GM12878 (cell line): Measurements from ENCODE around the gene GPR61. TPM values are rescaled to one million over a fixed set of nuclear protein-coding genes. Genes with fewer than 3 reads are reported as not detected.

Experiments
- BCL11A ChIP-seq: IDR thresholded peaks from 2 replicates; pipeline ENCODE4 v1.6.1; 2011; ENCODE audit warnings: low read depth, low read length
- CBFB ChIP-seq: IDR thresholded peaks from 2 replicates; pipeline ENCODE4 v1.6.1; 2016; ENCODE audit warnings: antibody characterized with exemption, low read depth
- CHD1 ChIP-seq: IDR thresholded peaks from 2 replicates; pipeline ENCODE4 v1.6.1; 2012; ENCODE audit warnings: low read depth, low read length, improper control_type of control experiment
- CREM ChIP-seq: IDR thresholded peaks from 2 replicates; pipeline ENCODE4 v1.6.1; 2014; ENCODE audit warnings: antibody characterized with exemption, low read depth
- CTCF ChIP-seq, 3 experiments: IDR thresholded peaks in 2 of 3; conservative IDR thresholded peaks in 1 of 3; 2 replicates each; pipeline ENCODE4 v1.5.1; 2011; ENCODE audit warnings: low read depth in 3 of 3, low read length in 3 of 3, mild to moderate bottlenecking in 3 of 3, control low read depth in 2 of 3, moderate library complexity in 2 of 3, inconsistent platforms in 1 of 3, mixed read lengths in 1 of 3; ENCODE audit not compliant: control insufficient read depth in 2 of 3, insufficient read depth in 1 of 3; ENCODE audit errors: extremely low read depth in 1 of 3
- DPF2 ChIP-seq: fragments of 450-650 bp; IDR thresholded peaks from 2 replicates; pipeline ENCODE4 v1.6.1; 2017; ENCODE audit warnings: mild to moderate bottlenecking
- E2F4 ChIP-seq: IDR thresholded peaks from 2 replicates; pipeline ENCODE4 v1.6.1; 2012; ENCODE audit warnings: low read depth, low read length, improper control_type of control experiment
- FOXM1 ChIP-seq: IDR thresholded peaks from 2 replicates; pipeline ENCODE4 v1.6.1; 2012; ENCODE audit warnings: low read depth, mild to moderate bottlenecking, inconsistent platforms, low read length, moderate library complexity
- GABPA ChIP-seq: IDR thresholded peaks from 2 replicates; pipeline ENCODE4 v1.6.1; 2014; ENCODE audit warnings: antibody characterized with exemption, low read depth, mild to moderate bottlenecking, inconsistent platforms
- JUNB ChIP-seq: IDR thresholded peaks from 2 replicates; pipeline ENCODE4 v1.6.1; 2016; ENCODE audit warnings: antibody characterized with exemption, mild to moderate bottlenecking
- LARP7 ChIP-seq: fragments of 450-650 bp; IDR thresholded peaks from 2 replicates; pipeline ENCODE4 v1.6.1; 2017; ENCODE audit warnings: mild to moderate bottlenecking
- MEF2A ChIP-seq: IDR thresholded peaks from 2 replicates; pipeline ENCODE4 v1.6.1; 2011; ENCODE audit warnings: low read depth, mild to moderate bottlenecking, low read length, moderate library complexity; ENCODE audit not compliant: insufficient read depth
- NRF1 ChIP-seq: conservative IDR thresholded peaks from 2 replicates; pipeline ENCODE4 v1.6.1; 2011; ENCODE audit warnings: mild to moderate bottlenecking, low read depth, low read length, improper control_type of control experiment
- PBX3 ChIP-seq: IDR thresholded peaks from 2 replicates; pipeline ENCODE4 v1.6.1; 2011; ENCODE audit warnings: mild to moderate bottlenecking, low read depth, low read length, moderate library complexity; ENCODE audit not compliant: insufficient replicate concordance
- RAD21 ChIP-seq: IDR thresholded peaks from 2 replicates; pipeline ENCODE4 v1.6.1; 2011; ENCODE audit warnings: mild to moderate bottlenecking, low read depth, low read length, moderate library complexity; ENCODE audit not compliant: insufficient read depth
- RELA ChIP-seq: fragments of 450-650 bp; IDR thresholded peaks from 2 replicates; pipeline ENCODE4 v1.8.0; 2014; ENCODE audit warnings: borderline replicate concordance; ENCODE audit not compliant: partially characterized antibody
- SMARCA5 ChIP-seq: fragments of 450-650 bp; IDR thresholded peaks from 2 replicates; pipeline ENCODE4 v1.6.1; 2017; ENCODE audit warnings: mild to moderate bottlenecking
- SMC3 ChIP-seq: IDR thresholded peaks from 2 replicates; pipeline ENCODE4 v1.6.1; 2011; ENCODE audit warnings: low read length, improper control_type of control experiment, borderline replicate concordance
- STAT1 ChIP-seq: fragments of 450-650 bp; conservative IDR thresholded peaks from 2 replicates; pipeline ENCODE4 v1.6.1; 2014; ENCODE audit warnings: antibody characterized with exemption, mild to moderate bottlenecking
- TARDBP ChIP-seq: IDR thresholded peaks from 2 replicates; pipeline ENCODE4 v1.6.1; 2016; ENCODE audit warnings: borderline replicate concordance
- TCF12 ChIP-seq: IDR thresholded peaks from 2 replicates; pipeline ENCODE4 v1.6.1; 2011; ENCODE audit warnings: low read depth, mild to moderate bottlenecking, low read length
- TCF7 ChIP-seq: IDR thresholded peaks from 2 replicates; pipeline ENCODE4 v1.6.1; 2014; ENCODE audit warnings: antibody characterized with exemption, borderline replicate concordance
- ZSCAN29 ChIP-seq: fragments of 450-650 bp; IDR thresholded peaks from 2 replicates; pipeline ENCODE4 v1.6.1; 2017; ENCODE audit warnings: mild to moderate bottlenecking, moderate library complexity
- polyA plus RNA-seq, 11 experiments: library from polyadenylated mRNA; depleted of rRNA in 4 of 11; unstranded in 6 of 11; stranded (reverse) in 5 of 11; fragments of >200 nt; fragmentation: Nextera tagmentation in 4 of 11; fragmentation: Illumina TruSeq in 1 of 11; extraction: Ambion mirVana in 4 of 11; extraction: Trizol in 1 of 11; gene quantifications; 1 replicate in 1 of 11; 2 replicates in 10 of 11; pipeline versions ENCODE4 v1.2.1 to v1.2.3, GENCODE V29; 2011 to 2016; ENCODE audit warnings: inconsistent platforms in 2 of 11, missing spikeins in 2 of 11, low read depth in 1 of 11
- total RNA-seq, 4 experiments: library from RNA; depleted of rRNA in 3 of 4; stranded (reverse); fragments of >200 nt in 3 of 4; fragmentation: Illumina TruSeq in 1 of 4; extraction: Trizol in 1 of 4; gene quantifications; 2 replicates each; pipeline versions ENCODE4 v1.2.1 to v1.2.3, GENCODE V29; 2013 to 2021
- TF ChIP-seq, protein P1 (sequence below): IDR thresholded peaks from 2 replicates; pipeline ENCODE4 v1.6.1; 2012; ENCODE audit warnings: low read depth, low read length, improper control_type of control experiment
- TF ChIP-seq, protein P2 (sequence below): fragments of 150-350 bp; IDR thresholded peaks from 2 replicates; pipeline ENCODE4 v1.6.1; 2014; ENCODE audit warnings: mild to moderate bottlenecking, low read depth, low read length

Gene GPR61
- total and polyA plus RNA-seq, 10 of the 15 experiments (the other 5 are each of a cell fraction or from before 2014, with no cell fraction given) = 0.19 to 1.1 (median 0.35) TPM; not detected in 2

- TF ChIP-seq CHD1 (no peak; the same call in 1 of the 2 replicates), ZSCAN29 (no peak), CREM (peak; percentile 32; the same call in 1 of the 2 replicates), TCF12 (peak; percentile 72), RELA (peak; percentile 42), SMC3 (peak; percentile 79), FOXM1 (peak; percentile 53; the same call in 1 of the 2 replicates), NRF1 (no peak), STAT1 (0 out of 2 replicates have a peak, but pooled peaks have one; percentile 83), TARDBP (peak; percentile 81; the same call in 1 of the 2 replicates), E2F4 (no peak; the same call in 1 of the 2 replicates), RAD21 (peak; percentile 41; the same call in 1 of the 2 replicates), JUNB (no peak), CBFB (no peak), TCF7 (no peak), GABPA (no peak), CTCF (IDR thresholded peaks at IDR 0.05 in 2 of 3, conservative IDR thresholded peaks at IDR 0.05 in 1 of 3; ENCODE audit: control insufficient read depth in 2 of 3, extremely low read depth in 1 of 3, insufficient read depth in 1 of 3, low read depth in 3 of 3, low read length in 3 of 3) (peak; percentile 94 to 98 (median 95); a peak in 5 of 6 replicates), LARP7 (peak; percentile 84), SMARCA5 (peak; percentile 87), MEF2A (0 out of 2 replicates have a peak, but pooled peaks have one; percentile 36), DPF2 (peak; percentile 73; the same call in 1 of the 2 replicates), BCL11A (no peak), PBX3 (no peak)
- TF ChIP-seq, protein P1, sequence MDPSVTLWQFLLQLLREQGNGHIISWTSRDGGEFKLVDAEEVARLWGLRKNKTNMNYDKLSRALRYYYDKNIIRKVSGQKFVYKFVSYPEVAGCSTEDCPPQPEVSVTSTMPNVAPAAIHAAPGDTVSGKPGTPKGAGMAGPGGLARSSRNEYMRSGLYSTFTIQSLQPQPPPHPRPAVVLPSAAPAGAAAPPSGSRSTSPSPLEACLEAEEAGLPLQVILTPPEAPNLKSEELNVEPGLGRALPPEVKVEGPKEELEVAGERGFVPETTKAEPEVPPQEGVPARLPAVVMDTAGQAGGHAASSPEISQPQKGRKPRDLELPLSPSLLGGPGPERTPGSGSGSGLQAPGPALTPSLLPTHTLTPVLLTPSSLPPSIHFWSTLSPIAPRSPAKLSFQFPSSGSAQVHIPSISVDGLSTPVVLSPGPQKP = no peak
- TF ChIP-seq, protein P2, sequence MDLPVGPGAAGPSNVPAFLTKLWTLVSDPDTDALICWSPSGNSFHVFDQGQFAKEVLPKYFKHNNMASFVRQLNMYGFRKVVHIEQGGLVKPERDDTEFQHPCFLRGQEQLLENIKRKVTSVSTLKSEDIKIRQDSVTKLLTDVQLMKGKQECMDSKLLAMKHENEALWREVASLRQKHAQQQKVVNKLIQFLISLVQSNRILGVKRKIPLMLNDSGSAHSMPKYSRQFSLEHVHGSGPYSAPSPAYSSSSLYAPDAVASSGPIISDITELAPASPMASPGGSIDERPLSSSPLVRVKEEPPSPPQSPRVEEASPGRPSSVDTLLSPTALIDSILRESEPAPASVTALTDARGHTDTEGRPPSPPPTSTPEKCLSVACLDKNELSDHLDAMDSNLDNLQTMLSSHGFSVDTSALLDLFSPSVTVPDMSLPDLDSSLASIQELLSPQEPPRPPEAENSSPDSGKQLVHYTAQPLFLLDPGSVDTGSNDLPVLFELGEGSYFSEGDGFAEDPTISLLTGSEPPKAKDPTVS = no peak
These were observed 45.7 kb upstream of the GPR61 start, which contains the start of gene CYB561D1 (continued) for GRCh38 chr1:109493805-109494539.
